GM10266 (cell line): ENCODE data around the gene IGFALS.

ENCODE experiments used
- DNase-seq: peaks from one replicate; pipeline ENCODE4 v3.0.0; 2012; ENCODE audit errors: extremely low spot score
- TF ChIP-seq, protein P1 (sequence below): IDR thresholded peaks from 2 replicates; pipeline ENCODE4 v1.5.1; 2012; ENCODE audit warnings: mild to moderate bottlenecking, low read depth; ENCODE audit not compliant: control insufficient read depth, insufficient read depth; ENCODE audit errors: missing control alignments

The IGFALS gene

DNA sequence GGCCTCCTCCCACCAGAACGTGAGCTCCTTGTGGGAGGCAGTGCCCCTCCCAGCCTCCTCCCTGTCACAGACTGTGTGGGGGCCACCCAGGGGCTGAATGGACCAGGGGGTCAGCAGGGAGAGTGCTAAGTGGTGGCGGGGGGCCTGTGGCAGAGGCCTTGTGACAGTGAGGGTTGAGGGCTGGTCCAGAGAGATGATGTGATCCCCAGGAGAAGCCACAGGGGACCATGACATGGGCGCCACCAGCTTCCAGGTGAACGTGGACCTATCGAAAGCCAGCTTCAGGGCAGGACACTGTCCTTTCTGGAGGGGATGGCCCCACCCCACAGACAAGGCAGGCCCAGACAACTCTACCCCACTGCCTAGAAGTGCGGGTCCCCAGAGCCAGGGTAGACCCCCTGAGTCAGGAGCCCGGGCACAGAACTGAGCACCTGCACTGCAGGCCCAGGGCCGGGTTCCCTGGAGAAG lies 14.2 kb downstream of the IGFALS start:
- no peak for DNase-seq
- TF ChIP-seq, protein P1, sequence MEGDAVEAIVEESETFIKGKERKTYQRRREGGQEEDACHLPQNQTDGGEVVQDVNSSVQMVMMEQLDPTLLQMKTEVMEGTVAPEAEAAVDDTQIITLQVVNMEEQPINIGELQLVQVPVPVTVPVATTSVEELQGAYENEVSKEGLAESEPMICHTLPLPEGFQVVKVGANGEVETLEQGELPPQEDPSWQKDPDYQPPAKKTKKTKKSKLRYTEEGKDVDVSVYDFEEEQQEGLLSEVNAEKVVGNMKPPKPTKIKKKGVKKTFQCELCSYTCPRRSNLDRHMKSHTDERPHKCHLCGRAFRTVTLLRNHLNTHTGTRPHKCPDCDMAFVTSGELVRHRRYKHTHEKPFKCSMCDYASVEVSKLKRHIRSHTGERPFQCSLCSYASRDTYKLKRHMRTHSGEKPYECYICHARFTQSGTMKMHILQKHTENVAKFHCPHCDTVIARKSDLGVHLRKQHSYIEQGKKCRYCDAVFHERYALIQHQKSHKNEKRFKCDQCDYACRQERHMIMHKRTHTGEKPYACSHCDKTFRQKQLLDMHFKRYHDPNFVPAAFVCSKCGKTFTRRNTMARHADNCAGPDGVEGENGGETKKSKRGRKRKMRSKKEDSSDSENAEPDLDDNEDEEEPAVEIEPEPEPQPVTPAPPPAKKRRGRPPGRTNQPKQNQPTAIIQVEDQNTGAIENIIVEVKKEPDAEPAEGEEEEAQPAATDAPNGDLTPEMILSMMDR, result no peak

DNA sequence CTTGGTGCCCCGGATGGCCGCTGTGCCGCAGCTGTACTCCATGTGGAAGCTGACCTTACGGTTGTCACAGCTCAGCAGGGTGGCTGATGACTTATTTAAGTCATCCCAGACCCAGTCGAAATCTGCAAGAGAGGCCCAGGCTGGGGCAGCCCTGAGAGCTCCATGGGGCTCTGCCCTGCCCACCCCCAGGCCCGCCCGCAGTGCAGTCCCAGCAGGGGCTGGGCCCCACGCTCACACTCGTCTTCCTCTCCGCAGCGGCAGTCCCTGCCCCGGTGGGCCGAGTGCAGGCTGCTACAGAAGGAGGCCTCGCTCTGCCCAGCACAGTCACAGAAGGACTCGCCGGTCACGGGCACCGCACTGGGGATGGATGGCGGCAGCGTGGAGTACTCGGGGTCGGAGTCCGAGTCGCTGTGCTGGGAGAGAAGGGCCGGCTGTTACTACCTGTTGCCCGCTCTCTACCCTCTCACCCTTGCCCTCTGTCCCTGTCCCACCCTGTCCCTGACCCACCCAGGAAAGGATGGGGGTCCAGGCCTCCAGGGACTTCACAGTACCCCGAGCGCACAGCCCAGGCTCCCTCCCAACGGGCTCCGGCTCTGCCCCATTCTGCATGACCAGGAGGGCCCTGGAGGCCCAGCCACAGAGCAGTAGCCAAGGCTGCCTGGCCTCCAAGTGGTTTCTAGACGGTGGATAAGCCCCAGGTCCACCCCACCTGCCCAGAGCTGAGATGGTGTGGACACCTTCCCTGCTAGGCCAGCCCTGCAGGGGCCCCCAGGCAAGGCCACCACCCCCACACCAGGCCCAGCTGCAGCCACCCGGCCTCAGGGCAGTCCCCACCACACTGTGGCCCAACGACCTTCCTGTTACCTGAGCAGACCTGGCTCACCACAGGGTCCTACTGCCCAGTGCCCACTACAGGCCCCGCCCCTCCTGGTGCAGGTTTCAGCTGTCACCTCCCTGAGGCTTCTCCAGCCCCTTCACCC lies 15.0 kb downstream of the IGFALS start:
- no peak for DNase-seq
- TF ChIP-seq, protein P1, result no peak

GRCh38 chr16:1777375-1778199 lies 15.9 kb downstream of the IGFALS start:
- TF ChIP-seq, protein P1, result no peak
- no peak for DNase-seq

- TF ChIP-seq, protein P1, result no peak
- no peak for DNase-seq
Observed at GRCh38 chr16:1776991-1777374, 16.5 kb downstream of the IGFALS start.

- DNase-seq, result no peak
- TF ChIP-seq, protein P1, result no peak
Observed at GRCh38 chr16:1776672-1776955, 16.9 kb downstream of the IGFALS start.

DNA sequence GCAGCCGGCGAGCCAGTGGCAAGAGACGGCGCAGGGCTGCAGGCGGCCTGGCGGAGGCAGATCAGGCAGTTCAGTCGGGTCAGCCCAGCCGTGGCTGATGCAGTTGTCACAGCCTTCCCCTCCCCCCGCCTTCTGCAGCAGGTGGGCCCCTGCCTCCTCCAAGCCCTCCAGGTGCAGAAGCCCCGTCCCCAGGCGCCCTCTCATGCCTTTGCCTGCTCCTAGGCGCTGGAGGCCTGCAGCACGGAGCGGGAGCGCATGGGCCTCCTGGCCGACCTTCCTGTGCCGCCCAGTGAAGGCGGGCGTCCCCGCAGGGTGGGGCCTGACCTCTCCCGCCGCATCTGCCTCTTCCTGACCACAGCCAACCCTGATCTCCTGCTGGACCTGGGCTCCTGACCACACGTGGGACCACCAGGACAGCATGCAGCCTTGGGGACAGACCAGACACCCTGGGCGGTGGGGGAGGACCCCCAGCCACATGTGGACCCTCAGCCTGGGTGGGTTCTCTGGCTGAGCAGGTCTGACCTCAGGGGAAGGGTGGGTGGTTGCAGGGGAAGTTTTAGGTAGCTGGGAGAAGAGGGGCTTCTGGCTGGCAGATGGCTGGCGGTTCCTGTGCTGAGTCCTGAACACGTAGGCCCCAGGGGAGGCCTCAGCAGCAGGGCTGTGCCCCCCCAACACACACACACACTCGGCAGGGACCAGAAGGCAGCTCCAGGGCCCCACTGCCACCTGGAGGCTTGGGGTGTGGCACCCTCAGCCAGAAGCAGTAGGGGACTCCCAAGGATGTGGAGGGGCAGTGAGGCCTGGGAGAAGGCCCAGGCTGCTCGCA lies 17.4 kb downstream of the IGFALS start:
- TF ChIP-seq, protein P1, result no peak
- no peak for DNase-seq
